ENCODE measurements around the gene SELENOW. TPM values are rescaled to one million over a fixed set of nuclear protein-coding genes. Genes with fewer than 3 reads are reported as not detected.

Gene SELENOW
- total and polyA plus RNA-seq, 2 of the 4 experiments (the other 2 are of a cell fraction) = 61.3 to 217 TPM

DNA sequence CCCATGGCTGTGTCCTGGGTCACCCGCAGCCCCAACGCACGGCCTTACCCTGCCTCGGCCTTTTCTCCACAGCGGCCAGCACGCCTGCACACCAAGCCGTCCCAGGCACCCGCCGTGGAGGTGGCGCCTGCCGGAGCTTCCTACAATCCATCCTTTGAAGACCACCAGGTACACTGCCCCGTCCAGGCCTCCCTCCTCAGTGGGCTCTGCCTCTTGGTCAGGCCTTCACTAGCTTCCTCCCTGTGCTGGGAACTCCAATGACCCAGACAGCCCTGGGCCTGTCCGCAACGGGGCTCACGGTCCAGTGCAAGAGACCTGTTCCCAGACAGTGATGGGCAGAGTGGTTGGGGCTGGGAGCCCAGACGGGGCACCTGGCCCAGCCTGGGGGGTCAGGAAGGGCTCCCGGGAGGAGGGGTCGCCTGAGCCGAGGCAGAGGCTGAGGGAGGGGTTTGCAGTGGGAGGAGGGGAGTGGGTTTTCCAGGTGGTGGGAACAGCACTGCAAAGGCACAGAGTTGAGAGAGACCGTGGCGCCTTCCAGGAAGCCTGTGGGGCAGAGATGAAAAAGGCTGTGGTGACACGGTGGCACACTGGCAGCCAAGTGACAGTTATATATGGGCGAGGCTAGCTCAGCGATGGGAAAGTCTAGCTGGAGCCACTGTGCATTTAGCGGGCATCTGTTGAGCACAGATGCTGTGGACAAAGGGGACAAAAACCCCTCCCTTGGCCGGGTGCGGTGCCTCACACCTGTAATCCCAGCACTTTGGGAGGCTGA is 25.9 kb upstream of the SELENOW start:
- Histone ChIP-seq H3K56ac (ENCODE audit: extremely low read depth, insufficient read depth, low read length) (no peak overlapping the region), H2AK5ac (ENCODE audit: low read depth, low read length) (no peak overlapping the region), H2BK5ac (ENCODE audit: low read depth, low read length, poor library complexity, severe bottlenecking) (no peak overlapping the region), H4K20me1 (ENCODE audit: insufficient read depth, low read length) (peaks cover 26% of the 10 kb centered on the region), H3K14ac (replicated peaks; ENCODE audit: low read depth, low read length) (no peak overlapping the region), H2BK20ac (ENCODE audit: low read depth, low read length) (no peak overlapping the region), H2AK9ac (replicated peaks; ENCODE audit: low read depth, low read length, poor library complexity) (no peak overlapping the region), H4K8ac (ENCODE audit: low read depth in 2 of 2, low read length in 2 of 2) (no peak overlapping the region), H3K4me2 (ENCODE audit: low read depth, low read length) (no peak overlapping the region), H2BK120ac (ENCODE audit: low read depth, low read length) (no peak overlapping the region), H2AFZ (replicated peaks; ENCODE audit: low read length, poor library complexity) (no peak overlapping the region), H4K91ac (ENCODE audit: insufficient read depth, low read depth, low read length) (no peak overlapping the region), H4K5ac (ENCODE audit: low read depth, low read length) (no peak overlapping the region), H3K9ac (ENCODE audit: low read depth, low read length) (no peak overlapping the region), H3K27ac (ENCODE audit: insufficient read depth, low read length) (no peak overlapping the region), H3K18ac (ENCODE audit: low read depth, low read length) (no peak overlapping the region), H3K27me3 (ENCODE audit: control insufficient read depth, insufficient read depth, low read length) (no peaks in the 10 kb centered on the region), H2BK15ac (ENCODE audit: low read depth, low read length) (no peak overlapping the region), H3K36me3 (ENCODE audit: control insufficient read depth, insufficient read depth, low read length) (peaks cover 78% of the 10 kb centered on the region), H3K23ac (ENCODE audit: low read depth, low read length) (no peak overlapping the region), H3K9me3 (ENCODE audit: control insufficient read depth, insufficient read depth, low read length) (no peaks in the 10 kb centered on the region), H3K4ac (ENCODE audit: low read depth, low read length) (no peak overlapping the region), H3K4me3 (ENCODE audit: insufficient read depth, low read depth, low read length) (no peak overlapping the region), H3K79me1 (ENCODE audit: low read depth in 1 of 2, low read length in 2 of 2) (peaks cover 26 to 29% of the 10 kb centered on the region in 2 experiments), H3K4me1 (ENCODE audit: control insufficient read depth, insufficient read depth, low read length) (no peaks in the 10 kb centered on the region), H3K9me1 (ENCODE audit: insufficient read depth, low read length) (no peaks in the 10 kb centered on the region)
- TF ChIP-seq SMC3 (IDR thresholded peaks at IDR 0.05; ENCODE audit: low read depth, low read length) (no peak), CEBPB (IDR thresholded peaks at IDR 0.05; ENCODE audit: low read depth, low read length) (no peak), FOS (IDR thresholded peaks at IDR 0.05; ENCODE audit: low read depth, low read length) (no peak), POLR2A (IDR thresholded peaks at IDR 0.05; ENCODE audit: low read depth, low read length) (no peak), NFE2L2 (IDR thresholded peaks at IDR 0.05; ENCODE audit: low read depth, low read length) (no peak), MXI1 (IDR thresholded peaks at IDR 0.05; ENCODE audit: borderline replicate concordance, low read depth, low read length) (no peak), ELK1 (IDR thresholded peaks at IDR 0.05; ENCODE audit: borderline replicate concordance, low read depth, low read length) (no peak), RFX5 (IDR thresholded peaks at IDR 0.05; ENCODE audit: low read depth, low read length) (no peak), BHLHE40 (IDR thresholded peaks at IDR 0.05; ENCODE audit: low read depth, low read length) (no peak), MAFK (IDR thresholded peaks at IDR 0.05; ENCODE audit: low read depth, low read length) (no peak), MAZ (IDR thresholded peaks at IDR 0.05; ENCODE audit: borderline replicate concordance, low read depth, low read length) (no peak), RAD21 (IDR thresholded peaks at IDR 0.05; ENCODE audit: low read length) (no peak)
- TF ChIP-seq, protein P1, sequence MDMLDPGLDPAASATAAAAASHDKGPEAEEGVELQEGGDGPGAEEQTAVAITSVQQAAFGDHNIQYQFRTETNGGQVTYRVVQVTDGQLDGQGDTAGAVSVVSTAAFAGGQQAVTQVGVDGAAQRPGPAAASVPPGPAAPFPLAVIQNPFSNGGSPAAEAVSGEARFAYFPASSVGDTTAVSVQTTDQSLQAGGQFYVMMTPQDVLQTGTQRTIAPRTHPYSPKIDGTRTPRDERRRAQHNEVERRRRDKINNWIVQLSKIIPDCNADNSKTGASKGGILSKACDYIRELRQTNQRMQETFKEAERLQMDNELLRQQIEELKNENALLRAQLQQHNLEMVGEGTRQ (IDR thresholded peaks at IDR 0.05; ENCODE audit: low read depth, low read length) = no peak
- TF ChIP-seq, protein P2, sequence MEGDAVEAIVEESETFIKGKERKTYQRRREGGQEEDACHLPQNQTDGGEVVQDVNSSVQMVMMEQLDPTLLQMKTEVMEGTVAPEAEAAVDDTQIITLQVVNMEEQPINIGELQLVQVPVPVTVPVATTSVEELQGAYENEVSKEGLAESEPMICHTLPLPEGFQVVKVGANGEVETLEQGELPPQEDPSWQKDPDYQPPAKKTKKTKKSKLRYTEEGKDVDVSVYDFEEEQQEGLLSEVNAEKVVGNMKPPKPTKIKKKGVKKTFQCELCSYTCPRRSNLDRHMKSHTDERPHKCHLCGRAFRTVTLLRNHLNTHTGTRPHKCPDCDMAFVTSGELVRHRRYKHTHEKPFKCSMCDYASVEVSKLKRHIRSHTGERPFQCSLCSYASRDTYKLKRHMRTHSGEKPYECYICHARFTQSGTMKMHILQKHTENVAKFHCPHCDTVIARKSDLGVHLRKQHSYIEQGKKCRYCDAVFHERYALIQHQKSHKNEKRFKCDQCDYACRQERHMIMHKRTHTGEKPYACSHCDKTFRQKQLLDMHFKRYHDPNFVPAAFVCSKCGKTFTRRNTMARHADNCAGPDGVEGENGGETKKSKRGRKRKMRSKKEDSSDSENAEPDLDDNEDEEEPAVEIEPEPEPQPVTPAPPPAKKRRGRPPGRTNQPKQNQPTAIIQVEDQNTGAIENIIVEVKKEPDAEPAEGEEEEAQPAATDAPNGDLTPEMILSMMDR (conservative IDR thresholded peaks at IDR 0.05; ENCODE audit: low read depth, low read length) = no peak
- ChIA-PET POLR2A (ENCODE audit: unreplicated experiment) (no interaction called here), CTCF (interaction anchor here (1.1 kb wide), 1 partner anchor 13 kb away, joined by 3 read pairs; no protein-coding TSS in a partner anchor)
- dilution Hi-C loops (cut with HindIII; ENCODE audit: low sequenced_read_pairs, unreplicated experiment) (no loop called here), in situ Hi-C loops (cut with MboI; ENCODE audit: low sequenced_read_pairs) (no loop called here), intact Hi-C loops (cut with micrococcal nuclease) (no loop called here)
- BruUV-seq (replicated peaks) = no TSS peak
- WGBS, 2 experiments (ENCODE audit: extremely low coverage in 2 of 2, insufficient read length in 1 of 2) = 88% methylated on average over 20 of the region's 27 CpGs; no CpG with 5 or more reads in 1 of the 2 experiments
- DNase-seq (no peak), ATAC-seq (ENCODE audit: low read depth) (no peak)

Data from IMR-90 (cell line).